Endometrial microvascular endothelial cells (primary cell): ENCODE measurements around the gene PLEK. TPM values are rescaled to one million over a fixed set of nuclear protein-coding genes. Genes with fewer than 3 reads are reported as not detected.
"Not testable (repeated sequence)": the region's sequence is repeated elsewhere in the genome, so short reads cannot be mapped to it uniquely, and the experiment has no call there.

Experiments
- in situ Hi-C: cut with HindIII; loops from 2 replicates; pipeline ENCODE4 v1.10.0; 2017; ENCODE audit warnings: low sequenced_read_pairs, low pct_unique_long_range_greater_than_20kb; ENCODE audit errors: inconsistent ontology term
- total RNA-seq: library from RNA; depleted of rRNA; stranded (reverse); fragments of >200 nt; gene quantifications from one replicate; pipeline ENCODE4 v1.2.3, GENCODE V29; 2015; ENCODE audit errors: inconsistent ontology term

PLEK gene
- total RNA-seq, 1 donor from 2014 or later: not detected

- in situ Hi-C loops: no loop called here
Observed at GRCh38 chr2:68429311-68429826, 64.3 kb downstream of the PLEK start.

- in situ Hi-C loops: no loop called here
Observed at GRCh38 chr2:68431316-68431972, 66.4 kb downstream of the PLEK start.

GRCh38 chr2:68432696-68433658 lies 67.9 kb downstream of the PLEK start:
- in situ Hi-C loops: no loop called here

- in situ Hi-C loops: no loop called here
Observed at GRCh38 chr2:68434981-68435380, 69.9 kb downstream of the PLEK start.

- in situ Hi-C loops: no loop called here
Observed at GRCh38 chr2:68435615-68436014, 70.5 kb downstream of the PLEK start.

GRCh38 chr2:68436270-68436669 lies 71.2 kb downstream of the PLEK start:
- in situ Hi-C loops: no loop called here

GRCh38 chr2:68438455-68439303 lies 73.6 kb downstream of the PLEK start:
- in situ Hi-C loops: no loop called here

- in situ Hi-C loops: no loop called here
Observed at GRCh38 chr2:68441179-68441993, 76.3 kb downstream of the PLEK start.

GRCh38 chr2:68441994-68442322 lies 76.9 kb downstream of the PLEK start:
- in situ Hi-C loops: no loop called here

GRCh38 chr2:68446425-68446824 lies 81.3 kb downstream of the PLEK start:
- in situ Hi-C loops: not testable (repeated sequence)

Other genes with a start within 250 kb of the PLEK start
- 27.4 TPM for gene PNO1, start 207.4 kb upstream of the PLEK start, total RNA-seq
- 28.6 TPM for gene PPP3R1, start 112.8 kb upstream of the PLEK start, total RNA-seq
- gene CNRIP1, start 45.3 kb upstream of the PLEK start, total RNA-seq: 87.1 TPM
- 1.8 TPM for gene FBXO48, start 102.0 kb downstream of the PLEK start, total RNA-seq
- gene APLF, start 102.3 kb downstream of the PLEK start, total RNA-seq: 1.0 TPM